ENCODE data around the gene PSMC5. TPM values are rescaled to one million over a fixed set of nuclear protein-coding genes. Genes with fewer than 3 reads are reported as not detected.
"Not testable (repeated sequence)": the region's sequence is repeated elsewhere in the genome, so short reads cannot be mapped to it uniquely, and the experiment has no call there.

PSMC5 gene
- total and polyA plus RNA-seq, 5 donors from 2014 or later: 84.8 to 222 (median 154) TPM

- ATAC-seq (ENCODE audit: low read depth in 2 of 2) (peak; percentile 95 to 97), DNase-seq (peak; percentile 88 to 96 (median 92))
- Mint-ChIP-seq H3K4me3 (peak overlapping the region; percentile 47 to 91 (median 73)), H3K27me3 (peaks cover 10% of the 10 kb centered on the region), H3K9me3 (peaks cover 0 to 4% (median 0%) of the 10 kb centered on the region in 7 donors), H3K27ac (peak overlapping the region; percentile 90 to 97 (median 96)), H3K4me1 (peaks cover 10 to 28% (median 14%) of the 10 kb centered on the region in 4 donors), H3K36me3 (no peaks in the 10 kb centered on the region)
- Histone ChIP-seq H3K36me3 (ENCODE audit: control insufficient read depth, insufficient read depth, low read length) (no peaks in the 10 kb centered on the region), H3K27ac (ENCODE audit: insufficient read depth, low read length, poor library complexity, severe bottlenecking) (peak overlapping the region; percentile 37), H3K9me3 (ENCODE audit: control insufficient read depth in 2 of 2, low read length in 2 of 2) (no peaks in the 10 kb centered on the region), H3K4me1 (ENCODE audit: control insufficient read depth, insufficient read depth, low read length, poor library complexity, severe bottlenecking) (no peaks in the 10 kb centered on the region), H3K4me3 (ENCODE audit: low read depth, low read length) (peak overlapping the region; percentile 53), H3K27me3 (ENCODE audit: control insufficient read depth, insufficient read depth, low read length) (no peaks in the 10 kb centered on the region)
Measured at GRCh38 chr17:63848834-63849689, 21.8 kb downstream of the PSMC5 start.

GRCh38 chr17:63850401-63850800 lies 23.2 kb downstream of the PSMC5 start:
- Histone ChIP-seq H3K36me3 (ENCODE audit: control insufficient read depth, insufficient read depth, low read length) (no peaks in the 10 kb centered on the region), H3K4me1 (ENCODE audit: control insufficient read depth, insufficient read depth, low read length, poor library complexity, severe bottlenecking) (no peaks in the 10 kb centered on the region), H3K4me3 (ENCODE audit: low read depth, low read length) (no peak overlapping the region), H3K27ac (ENCODE audit: insufficient read depth, low read length, poor library complexity, severe bottlenecking) (no peak overlapping the region), H3K9me3 (ENCODE audit: control insufficient read depth in 2 of 2, low read length in 2 of 2) (no peaks in the 10 kb centered on the region), H3K27me3 (ENCODE audit: control insufficient read depth, insufficient read depth, low read length) (no peaks in the 10 kb centered on the region)
- H3K4me1 Mint-ChIP-seq: peaks cover 10 to 25% (median 12%) of the 10 kb centered on the region in 4 donors
- no peaks in the 10 kb centered on the region for H3K36me3 Mint-ChIP-seq
- no peak for ATAC-seq (ENCODE audit: low read depth in 2 of 2)
- peaks cover 0 to 4% (median 0%) of the 10 kb centered on the region in 7 donors for H3K9me3 Mint-ChIP-seq
- H3K27me3 Mint-ChIP-seq: peaks cover 21% of the 10 kb centered on the region
- H3K27ac Mint-ChIP-seq: no peak overlapping the region
- no peak overlapping the region for H3K4me3 Mint-ChIP-seq
- DNase-seq: no peak

DNA sequence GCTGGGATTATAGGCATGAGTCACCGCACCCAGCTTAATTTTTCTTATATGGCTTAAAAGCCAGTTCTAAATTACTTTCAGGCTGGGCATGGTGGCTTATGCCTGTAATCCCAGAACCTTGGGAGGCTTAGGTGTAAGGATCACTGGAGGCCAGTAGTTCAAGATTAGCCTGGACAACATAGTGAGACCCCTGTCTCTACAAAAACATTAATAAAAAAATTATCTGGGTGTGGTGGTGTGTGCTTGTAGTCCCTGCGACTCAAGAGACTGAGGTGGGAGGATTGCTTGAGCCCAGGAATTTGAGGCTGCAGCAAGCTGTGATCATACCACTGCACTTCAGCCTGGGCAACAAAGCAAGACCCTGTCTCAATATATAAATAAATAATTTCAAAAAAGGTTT lies 26.0 kb downstream of the PSMC5 start:
- Mint-ChIP-seq H3K4me3 (no peak overlapping the region), H3K27me3 (peaks cover 32% of the 10 kb centered on the region), H3K36me3 (no peaks in the 10 kb centered on the region), H3K27ac (no peak overlapping the region), H3K4me1 (peaks cover 0 to 18% (median 6%) of the 10 kb centered on the region in 4 donors), H3K9me3 (peaks cover 0 to 3% (median 0%) of the 10 kb centered on the region in 7 donors)
- Histone ChIP-seq H3K27me3 (ENCODE audit: control insufficient read depth, insufficient read depth, low read length) (no peaks in the 10 kb centered on the region), H3K4me1 (ENCODE audit: control insufficient read depth, insufficient read depth, low read length, poor library complexity, severe bottlenecking) (no peaks in the 10 kb centered on the region), H3K9me3 (ENCODE audit: control insufficient read depth in 2 of 2, low read length in 2 of 2) (no peaks in the 10 kb centered on the region), H3K27ac (ENCODE audit: insufficient read depth, low read length, poor library complexity, severe bottlenecking) (no peak overlapping the region), H3K4me3 (ENCODE audit: low read depth, low read length) (no peak overlapping the region), H3K36me3 (ENCODE audit: control insufficient read depth, insufficient read depth, low read length) (no peaks in the 10 kb centered on the region)
- no peak for DNase-seq
- ATAC-seq (ENCODE audit: low read depth in 2 of 2): no peak

DNA sequence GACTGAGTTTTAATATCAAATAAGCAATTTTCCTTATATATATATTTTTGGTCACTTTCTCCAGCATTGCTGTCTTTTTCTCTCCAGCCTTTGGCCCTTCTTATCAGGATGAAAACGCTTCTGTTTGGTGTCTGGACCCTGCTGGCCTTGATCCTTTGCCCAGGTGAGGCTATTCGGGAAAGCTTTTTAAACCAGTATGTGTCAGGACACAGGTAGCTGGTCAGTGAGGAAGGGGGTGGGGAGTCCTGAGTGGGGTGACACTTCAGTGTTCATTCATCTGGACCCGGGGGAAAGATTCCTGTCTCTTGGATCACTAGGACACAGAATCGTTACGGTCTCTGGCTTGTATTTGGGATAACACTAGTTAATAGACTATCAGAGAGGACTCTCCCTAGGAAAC lies 27.5 kb downstream of the PSMC5 start:
- ATAC-seq (ENCODE audit: low read depth in 2 of 2): no peak
- H3K27ac ChIP-seq (ENCODE audit: insufficient read depth, low read length, poor library complexity, severe bottlenecking): no peak overlapping the region
- H3K27me3 ChIP-seq (ENCODE audit: control insufficient read depth, insufficient read depth, low read length): no peaks in the 10 kb centered on the region
- no peaks in the 10 kb centered on the region for H3K36me3 ChIP-seq (ENCODE audit: control insufficient read depth, insufficient read depth, low read length)
- H3K4me1 Mint-ChIP-seq: peaks cover 0 to 6% (median 2%) of the 10 kb centered on the region in 4 donors
- peaks cover 31% of the 10 kb centered on the region for H3K27me3 Mint-ChIP-seq
- DNase-seq: no peak
- no peaks in the 10 kb centered on the region for H3K36me3 Mint-ChIP-seq
- H3K9me3 Mint-ChIP-seq: no peaks in the 10 kb centered on the region
- peak overlapping the region in 1 of 4 donors; percentile 34 for H3K4me3 Mint-ChIP-seq
- peak overlapping the region in 1 of 3 donors; percentile 48 for H3K27ac Mint-ChIP-seq
- H3K9me3 ChIP-seq (ENCODE audit: control insufficient read depth in 2 of 2, low read length in 2 of 2): no peaks in the 10 kb centered on the region
- no peak overlapping the region for H3K4me3 ChIP-seq (ENCODE audit: low read depth, low read length)
- no peaks in the 10 kb centered on the region for H3K4me1 ChIP-seq (ENCODE audit: control insufficient read depth, insufficient read depth, low read length, poor library complexity, severe bottlenecking)

DNA sequence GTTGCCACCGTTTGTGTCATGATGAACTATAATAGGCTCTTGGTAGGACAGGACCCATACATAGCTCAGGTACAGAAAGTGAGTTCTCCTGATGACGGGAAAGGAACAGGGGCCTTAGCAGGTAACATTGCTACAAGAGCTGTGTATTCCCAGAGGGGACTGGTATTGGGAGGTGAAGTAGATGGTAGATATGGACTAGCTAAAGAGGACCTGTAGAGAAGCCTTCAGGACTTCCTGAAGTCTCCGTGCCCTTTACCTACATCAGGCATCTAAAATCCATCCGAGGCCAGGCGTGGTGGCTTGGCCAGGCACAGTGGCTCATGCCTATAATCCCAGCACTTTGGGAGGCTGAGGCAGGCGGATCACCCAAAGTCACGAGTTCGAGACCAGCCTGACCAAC lies 28.0 kb downstream of the PSMC5 start:
- no peak overlapping the region for H3K27ac Mint-ChIP-seq
- no peaks in the 10 kb centered on the region for H3K4me1 ChIP-seq (ENCODE audit: control insufficient read depth, insufficient read depth, low read length, poor library complexity, severe bottlenecking)
- H3K4me1 Mint-ChIP-seq: peaks cover 0 to 4% (median 2%) of the 10 kb centered on the region in 4 donors
- H3K27me3 Mint-ChIP-seq: peaks cover 31% of the 10 kb centered on the region
- no peaks in the 10 kb centered on the region for H3K36me3 Mint-ChIP-seq
- H3K27me3 ChIP-seq (ENCODE audit: control insufficient read depth, insufficient read depth, low read length): no peaks in the 10 kb centered on the region
- no peak overlapping the region for H3K27ac ChIP-seq (ENCODE audit: insufficient read depth, low read length, poor library complexity, severe bottlenecking)
- no peaks in the 10 kb centered on the region for H3K9me3 ChIP-seq (ENCODE audit: control insufficient read depth in 2 of 2, low read length in 2 of 2)
- ATAC-seq (ENCODE audit: low read depth in 2 of 2) (no peak), DNase-seq (no peak)
- H3K4me3 Mint-ChIP-seq: peak overlapping the region in 1 of 4 donors; percentile 34
- no peaks in the 10 kb centered on the region for H3K9me3 Mint-ChIP-seq
- no peak overlapping the region for H3K4me3 ChIP-seq (ENCODE audit: low read depth, low read length)
- H3K36me3 ChIP-seq (ENCODE audit: control insufficient read depth, insufficient read depth, low read length): no peaks in the 10 kb centered on the region

DNA sequence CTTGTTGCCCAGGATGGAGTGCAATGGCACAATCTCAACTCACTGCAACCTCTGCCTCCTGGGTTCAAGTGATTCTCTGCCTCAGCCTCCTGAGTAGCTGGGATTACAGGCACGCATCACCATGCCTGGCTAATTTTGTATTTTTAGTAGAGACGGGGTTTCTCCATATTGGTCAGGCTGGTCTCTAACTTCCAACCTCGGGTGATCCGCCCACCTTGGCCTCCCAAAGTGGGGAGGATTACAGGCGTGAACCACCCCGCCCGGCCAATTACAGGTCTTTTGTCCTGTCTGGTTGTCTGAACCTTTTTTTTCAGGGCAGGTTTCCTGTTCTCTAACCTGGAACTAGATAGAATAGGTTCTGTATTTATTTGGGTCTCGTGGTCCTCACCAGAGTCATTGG lies 29.2 kb downstream of the PSMC5 start:
- H3K27me3 Mint-ChIP-seq: peaks cover 35% of the 10 kb centered on the region
- H3K9me3 ChIP-seq (ENCODE audit: control insufficient read depth in 2 of 2, low read length in 2 of 2); ATAC-seq (ENCODE audit: low read depth in 2 of 2); H3K36me3 ChIP-seq (ENCODE audit: control insufficient read depth, insufficient read depth, low read length); H3K27ac Mint-ChIP-seq; H3K27me3 ChIP-seq (ENCODE audit: control insufficient read depth, insufficient read depth, low read length); H3K36me3 Mint-ChIP-seq; H3K4me1 Mint-ChIP-seq; H3K4me1 ChIP-seq (ENCODE audit: control insufficient read depth, insufficient read depth, low read length, poor library complexity, severe bottlenecking); H3K4me3 ChIP-seq (ENCODE audit: low read depth, low read length); H3K9me3 Mint-ChIP-seq; H3K27ac ChIP-seq (ENCODE audit: insufficient read depth, low read length, poor library complexity, severe bottlenecking); H3K4me3 Mint-ChIP-seq; DNase-seq: not testable (repeated sequence)

GRCh38 chr17:63859257-63859656 lies 32.0 kb downstream of the PSMC5 start:
- ATAC-seq (ENCODE audit: low read depth in 2 of 2) (no peak), DNase-seq (no peak)
- H3K36me3 Mint-ChIP-seq: no peaks in the 10 kb centered on the region
- Histone ChIP-seq H3K27ac (ENCODE audit: insufficient read depth, low read length, poor library complexity, severe bottlenecking) (no peak overlapping the region), H3K9me3 (ENCODE audit: control insufficient read depth in 2 of 2, low read length in 2 of 2) (no peaks in the 10 kb centered on the region), H3K27me3 (ENCODE audit: control insufficient read depth, insufficient read depth, low read length) (no peaks in the 10 kb centered on the region), H3K4me1 (ENCODE audit: control insufficient read depth, insufficient read depth, low read length, poor library complexity, severe bottlenecking) (no peaks in the 10 kb centered on the region), H3K36me3 (ENCODE audit: control insufficient read depth, insufficient read depth, low read length) (no peaks in the 10 kb centered on the region), H3K4me3 (ENCODE audit: low read depth, low read length) (no peak overlapping the region)
- no peak overlapping the region for H3K27ac Mint-ChIP-seq
- H3K27me3 Mint-ChIP-seq: peaks cover 40% of the 10 kb centered on the region
- H3K9me3 Mint-ChIP-seq: no peaks in the 10 kb centered on the region
- H3K4me3 Mint-ChIP-seq: no peak overlapping the region
- H3K4me1 Mint-ChIP-seq: no peaks in the 10 kb centered on the region

DNA sequence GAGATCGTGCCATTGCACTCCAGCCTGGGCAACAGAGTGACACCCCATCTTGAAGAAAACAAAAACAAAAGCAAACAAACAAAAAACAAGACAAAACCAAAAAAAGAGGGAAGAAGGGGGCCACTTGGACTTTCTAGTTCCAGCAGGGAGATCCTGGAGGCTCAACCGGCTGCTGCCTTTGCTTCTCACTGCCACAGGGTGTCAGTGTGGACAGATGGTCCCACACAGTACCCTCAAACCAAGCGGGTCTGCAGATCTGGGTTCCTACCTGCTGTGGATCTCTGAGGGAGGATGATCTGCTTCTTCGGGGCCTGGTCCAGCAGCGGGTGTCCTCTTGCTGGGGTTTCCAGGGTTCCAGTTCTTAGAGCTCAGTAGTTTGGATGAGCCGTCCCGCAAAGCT lies 39.4 kb downstream of the PSMC5 start:
- H3K27me3 Mint-ChIP-seq: peaks cover 16% of the 10 kb centered on the region

More for the DNA sequence above, 39.4 kb downstream of the PSMC5 start:
- H3K9me3 ChIP-seq (ENCODE audit: control insufficient read depth in 2 of 2, low read length in 2 of 2); H3K27me3 ChIP-seq (ENCODE audit: control insufficient read depth, insufficient read depth, low read length); H3K4me1 ChIP-seq (ENCODE audit: control insufficient read depth, insufficient read depth, low read length, poor library complexity, severe bottlenecking); DNase-seq; H3K36me3 Mint-ChIP-seq; H3K27ac ChIP-seq (ENCODE audit: insufficient read depth, low read length, poor library complexity, severe bottlenecking); H3K4me3 ChIP-seq (ENCODE audit: low read depth, low read length); H3K4me3 Mint-ChIP-seq; H3K9me3 Mint-ChIP-seq; H3K36me3 ChIP-seq (ENCODE audit: control insufficient read depth, insufficient read depth, low read length); ATAC-seq (ENCODE audit: low read depth in 2 of 2); H3K27ac Mint-ChIP-seq; H3K4me1 Mint-ChIP-seq: not testable (repeated sequence)

Measured in CD4-positive, CD25-positive, alpha-beta regulatory T cell (primary cell).